ENCODE results near the gene DYRK1B. TPM values are rescaled to one million over a fixed set of nuclear protein-coding genes. Genes with fewer than 3 reads are reported as not detected.

The DYRK1B gene
- total RNA-seq, 1 experiment from 2014 or later, result 2.4 TPM

GRCh38 chr19:39858541-39858940 lies 24.6 kb upstream of the DYRK1B start:
- ChIA-PET CTCF (no interaction called here), POLR2A (ENCODE audit: unreplicated experiment) (no interaction called here)
- Histone ChIP-seq H3K27me3 (ENCODE audit: low read length) (no peaks in the 10 kb centered on the region), H2AFZ (ENCODE audit: low read length) (no peak overlapping the region), H3K9me3 (ENCODE audit: low read length) (no peaks in the 10 kb centered on the region), H3K36me3 (ENCODE audit: low read depth, low read length) (no peaks in the 10 kb centered on the region), H3K4me1 (ENCODE audit: insufficient read depth, low read length) (no peaks in the 10 kb centered on the region), H4K20me1 (ENCODE audit: low read length) (no peaks in the 10 kb centered on the region), H3K9me2 (replicated peaks; ENCODE audit: low read length) (no peaks in the 10 kb centered on the region), H3K27ac (ENCODE audit: low read length) (no peak overlapping the region), H3K79me2 (ENCODE audit: low read length) (no peaks in the 10 kb centered on the region), H3K9ac (ENCODE audit: low read length) (no peak overlapping the region), H3F3A (ENCODE audit: low read length, unreplicated experiment) (no peaks in the 10 kb centered on the region), H3K4me2 (ENCODE audit: low read length) (no peak overlapping the region), H3K4me3 (ENCODE audit: low read length) (no peak overlapping the region)
- DNase-seq (no peak), ATAC-seq (no peak)
- intact Hi-C loops (cut with micrococcal nuclease), result no loop called here
- TF ChIP-seq, protein P1, sequence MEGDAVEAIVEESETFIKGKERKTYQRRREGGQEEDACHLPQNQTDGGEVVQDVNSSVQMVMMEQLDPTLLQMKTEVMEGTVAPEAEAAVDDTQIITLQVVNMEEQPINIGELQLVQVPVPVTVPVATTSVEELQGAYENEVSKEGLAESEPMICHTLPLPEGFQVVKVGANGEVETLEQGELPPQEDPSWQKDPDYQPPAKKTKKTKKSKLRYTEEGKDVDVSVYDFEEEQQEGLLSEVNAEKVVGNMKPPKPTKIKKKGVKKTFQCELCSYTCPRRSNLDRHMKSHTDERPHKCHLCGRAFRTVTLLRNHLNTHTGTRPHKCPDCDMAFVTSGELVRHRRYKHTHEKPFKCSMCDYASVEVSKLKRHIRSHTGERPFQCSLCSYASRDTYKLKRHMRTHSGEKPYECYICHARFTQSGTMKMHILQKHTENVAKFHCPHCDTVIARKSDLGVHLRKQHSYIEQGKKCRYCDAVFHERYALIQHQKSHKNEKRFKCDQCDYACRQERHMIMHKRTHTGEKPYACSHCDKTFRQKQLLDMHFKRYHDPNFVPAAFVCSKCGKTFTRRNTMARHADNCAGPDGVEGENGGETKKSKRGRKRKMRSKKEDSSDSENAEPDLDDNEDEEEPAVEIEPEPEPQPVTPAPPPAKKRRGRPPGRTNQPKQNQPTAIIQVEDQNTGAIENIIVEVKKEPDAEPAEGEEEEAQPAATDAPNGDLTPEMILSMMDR (conservative IDR thresholded peaks at IDR 0.05; ENCODE audit: low read depth, low read length), result no peak
- TF ChIP-seq EZH2 (IDR thresholded peaks at IDR 0.05; ENCODE audit: low read length, unreplicated experiment), result no peak
- TF ChIP-seq EZH2phosphoT487 (IDR thresholded peaks at IDR 0.05; ENCODE audit: borderline replicate concordance, low read length), result no peak
- BruUV-seq (replicated peaks), result no TSS peak

DNA sequence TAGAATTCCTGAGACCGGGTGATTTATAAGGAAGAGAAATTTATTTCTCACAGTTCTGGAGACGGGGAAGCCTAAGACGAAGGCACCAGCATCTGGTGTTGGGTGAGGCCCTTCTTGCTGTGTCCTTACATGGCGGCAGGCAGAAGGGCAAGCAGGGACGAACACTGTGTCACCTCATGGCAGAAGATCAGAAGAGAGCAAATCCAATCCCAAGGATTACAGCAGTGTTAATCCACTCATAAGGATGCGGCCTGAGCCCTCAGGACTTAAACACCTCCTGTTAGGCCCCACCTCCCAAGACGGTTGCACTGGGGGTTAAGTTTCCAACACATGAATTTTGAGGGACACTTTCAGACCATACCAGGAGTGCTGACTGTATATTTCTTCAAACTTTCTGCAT lies 18.9 kb upstream of the DYRK1B start:
- H2AFZ ChIP-seq (ENCODE audit: low read length), result no peak overlapping the region
- H3F3A ChIP-seq (ENCODE audit: low read length, unreplicated experiment), result no peaks in the 10 kb centered on the region
- H3K9ac ChIP-seq (ENCODE audit: low read length), result no peak overlapping the region
- H3K4me1 ChIP-seq (ENCODE audit: insufficient read depth, low read length), result 0 out of 2 replicates have a peak, but pooled peaks cover 12% of the 10 kb centered on the region
- H3K9me3 ChIP-seq (ENCODE audit: low read length), result no peaks in the 10 kb centered on the region
- ChIA-PET POLR2A (ENCODE audit: unreplicated experiment) (no interaction called here), CTCF (no interaction called here)
- H3K27me3 ChIP-seq (ENCODE audit: low read length), result no peaks in the 10 kb centered on the region
- no peaks in the 10 kb centered on the region for H3K36me3 ChIP-seq (ENCODE audit: low read depth, low read length)
- BruUV-seq (replicated peaks), result no TSS peak
- no peak for DNase-seq
- no peaks in the 10 kb centered on the region for H3K9me2 ChIP-seq (replicated peaks; ENCODE audit: low read length)
- intact Hi-C loops (cut with micrococcal nuclease), result no loop called here
- no peak overlapping the region for H3K4me2 ChIP-seq (ENCODE audit: low read length)
- no peaks in the 10 kb centered on the region for H3K79me2 ChIP-seq (ENCODE audit: low read length)
- H4K20me1 ChIP-seq (ENCODE audit: low read length), result no peaks in the 10 kb centered on the region
- H3K4me3 ChIP-seq (ENCODE audit: low read length), result no peak overlapping the region
- no peak for TF ChIP-seq EZH2 (IDR thresholded peaks at IDR 0.05; ENCODE audit: low read length, unreplicated experiment)
- no peak for TF ChIP-seq EZH2phosphoT487 (IDR thresholded peaks at IDR 0.05; ENCODE audit: borderline replicate concordance, low read length)
- TF ChIP-seq, protein P1 (conservative IDR thresholded peaks at IDR 0.05; ENCODE audit: low read depth, low read length), result no peak
- no peak for ATAC-seq
- no peak overlapping the region for H3K27ac ChIP-seq (ENCODE audit: low read length)

- CTCF ChIA-PET, result no interaction called here
- H3K4me3 ChIP-seq (ENCODE audit: low read length), result no peak overlapping the region
- no peak overlapping the region for H3K4me2 ChIP-seq (ENCODE audit: low read length)
- intact Hi-C loops (cut with micrococcal nuclease), result no loop called here
- no peaks in the 10 kb centered on the region for H4K20me1 ChIP-seq (ENCODE audit: low read length)
- H3K9ac ChIP-seq (ENCODE audit: low read length), result no peak overlapping the region
- no peak overlapping the region for H3K27ac ChIP-seq (ENCODE audit: low read length)
- H3K9me3 ChIP-seq (ENCODE audit: low read length), result no peaks in the 10 kb centered on the region
- H3K27me3 ChIP-seq (ENCODE audit: low read length), result no peaks in the 10 kb centered on the region
- no peaks in the 10 kb centered on the region for H3K36me3 ChIP-seq (ENCODE audit: low read depth, low read length)
- H3K79me2 ChIP-seq (ENCODE audit: low read length), result peaks cover 4% of the 10 kb centered on the region
- no peaks in the 10 kb centered on the region for H3F3A ChIP-seq (ENCODE audit: low read length, unreplicated experiment)
- no TSS peak for BruUV-seq (replicated peaks)
- no peak overlapping the region for H2AFZ ChIP-seq (ENCODE audit: low read length)
- POLR2A ChIA-PET (ENCODE audit: unreplicated experiment), result no interaction called here
- TF ChIP-seq, protein P1 (conservative IDR thresholded peaks at IDR 0.05; ENCODE audit: low read depth, low read length), result no peak
- TF ChIP-seq EZH2phosphoT487 (IDR thresholded peaks at IDR 0.05; ENCODE audit: borderline replicate concordance, low read length) (no peak), EZH2 (IDR thresholded peaks at IDR 0.05; ENCODE audit: low read length, unreplicated experiment) (no peak)
- peak; percentile 60 for DNase-seq
- no peaks in the 10 kb centered on the region for H3K9me2 ChIP-seq (replicated peaks; ENCODE audit: low read length)
- peak; percentile 32 for ATAC-seq
- peaks cover 19% of the 10 kb centered on the region for H3K4me1 ChIP-seq (ENCODE audit: insufficient read depth, low read length)
These were observed 16.9 kb upstream of the DYRK1B start for GRCh38 chr19:39850892-39851291.
